Lung (tissue), 12 donors: Measurements from ENCODE around the gene ZFAND4. TPM values are rescaled to one million over a fixed set of nuclear protein-coding genes. Genes with fewer than 3 reads are reported as not detected.

ENCODE experiments used
- ATAC-seq: fragments of 200-7000 bp; cut with Tn5 transposase; one replicate; pipeline ENCODE4 v1.9.1; 2020; ENCODE audit warnings: moderate number of reproducible peaks; ENCODE audit not compliant: insufficient read depth, low FRiP score
- DNase-seq, 3 donors: peaks; one replicate each; pipeline ENCODE4 v3.0.0-alpha.2; 2013 to 2017
- H3K27ac ChIP-seq, 2 donors: one replicate each; pipeline ENCODE4 v1.5.1; 2013; ENCODE audit warnings: mild to moderate bottlenecking in 2 of 2, moderate library complexity in 2 of 2, control low read depth in 1 of 2, inconsistent platforms in 1 of 2, low read depth in 1 of 2, low read length in 1 of 2
- H3K27me3 ChIP-seq, 3 donors: one replicate each; pipeline ENCODE4 v1.5.1; 2013; ENCODE audit warnings: low read length in 2 of 3; ENCODE audit not compliant: control insufficient read depth in 3 of 3, insufficient read depth in 3 of 3
- H3K36me3 ChIP-seq, 4 donors: one replicate each; pipeline ENCODE4 v1.5.1; 2013; ENCODE audit warnings: low read length in 4 of 4, mild to moderate bottlenecking in 1 of 4, moderate library complexity in 1 of 4; ENCODE audit not compliant: control insufficient read depth in 4 of 4, insufficient read depth in 4 of 4
- H3K4me1 ChIP-seq, 5 donors: one replicate each; pipeline ENCODE4 v1.5.1; 2013; ENCODE audit warnings: low read length in 5 of 5, mild to moderate bottlenecking in 2 of 5, moderate library complexity in 1 of 5; ENCODE audit not compliant: control insufficient read depth in 5 of 5, insufficient read depth in 5 of 5
- H3K4me3 ChIP-seq: one replicate; pipeline ENCODE4 v1.5.1; 2013; ENCODE audit warnings: mild to moderate bottlenecking, control low read depth, moderate library complexity
- H3K9ac ChIP-seq, 2 donors: one replicate each; pipeline ENCODE4 v1.5.1; 2013; ENCODE audit warnings: low read length in 2 of 2, control low read depth in 1 of 2; ENCODE audit not compliant: insufficient read depth in 1 of 2
- H3K9me3 ChIP-seq, 4 donors: one replicate each; pipeline ENCODE4 v1.5.1; 2013; ENCODE audit warnings: low read length in 3 of 4, mild to moderate bottlenecking in 1 of 4, moderate library complexity in 1 of 4; ENCODE audit not compliant: control insufficient read depth in 4 of 4, insufficient read depth in 3 of 4
- WGBS, 2 donors: extraction: QIAGEN DNeasy Blood & Tissue Kit; methylation state at CpG; one replicate each; pipeline ENCODE4 v1.1.7; 2013; 5-methylcytosine and 5-hydroxymethylcytosine counted together
- polyA plus RNA-seq, 2 donors: library from polyadenylated mRNA; stranded (reverse); fragments of 200-250 nt; gene quantifications; one replicate each; pipeline ENCODE4 v1.2.1, GENCODE V29; 2013
- total RNA-seq, 2 donors: library from RNA; depleted of rRNA in 1 of 2; stranded (reverse); fragments of >200 nt in 1 of 2; gene quantifications; one replicate each; pipeline ENCODE4 v1.2.1, GENCODE V29; 2014 to 2021
- TF ChIP-seq, protein P1 (sequence below): IDR thresholded peaks from 2 replicates; pipeline ENCODE4 v1.5.1; 2012; ENCODE audit warnings: mild to moderate bottlenecking; ENCODE audit errors: control extremely low read depth, extremely low read depth
- donor health status: control.
- donor health status: control.
- donor health status: Bipolar disorder and iron deficiency.
- donor health status: healthy.
- donor health status: DM: yes; HTN: yes; CAD: no.

The ZFAND4 gene
- total and polyA plus RNA-seq, 4 donors = 4.4 to 19.1 (median 11.5) TPM

DNA sequence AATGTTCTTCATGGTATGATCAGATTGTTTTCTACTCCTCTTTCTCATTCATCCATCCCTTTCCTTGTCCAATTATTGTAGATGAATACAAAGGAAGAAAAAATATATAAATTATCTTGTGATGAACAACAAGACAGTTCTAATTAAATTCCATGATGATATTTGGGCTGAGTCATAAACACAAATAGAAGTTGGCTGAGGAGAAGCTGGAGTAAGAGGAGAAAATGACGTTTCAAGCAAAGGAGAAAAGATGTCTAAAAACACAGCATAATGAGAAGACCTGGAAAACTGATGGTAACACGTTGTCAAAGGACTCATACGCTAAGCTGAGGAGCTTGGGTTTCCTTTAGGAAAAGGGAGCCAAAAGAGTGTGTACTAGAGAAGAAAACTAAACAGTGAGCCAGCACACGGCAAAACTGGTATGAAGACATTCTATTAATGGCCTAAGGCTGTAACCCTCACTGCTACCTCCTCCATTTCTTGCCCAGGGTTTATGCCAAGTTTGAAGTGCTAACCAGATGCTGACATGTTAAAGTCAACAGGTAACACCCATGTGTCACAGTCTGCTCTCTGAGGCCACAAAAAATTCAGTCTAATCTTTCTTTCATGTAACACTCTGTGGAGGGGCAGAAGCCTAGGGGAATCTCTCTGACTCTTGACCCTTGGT is 26.1 kb downstream of the ZFAND4 start:
- Histone ChIP-seq H3K4me1 (no peaks in the 10 kb centered on the region), H3K9ac (no peak overlapping the region), H3K27ac (peak overlapping the region in 1 of 2 donors; percentile 60), H3K36me3 (peaks cover 2 to 8% (median 5%) of the 10 kb centered on the region in 4 donors), H3K9me3 (no peaks in the 10 kb centered on the region), H3K4me3 (no peak overlapping the region), H3K27me3 (no peaks in the 10 kb centered on the region)
- 80 to 90% methylated on average over 4 of the region's 4 CpGs for WGBS, 2 donors
- ATAC-seq = no peak
- no peak for DNase-seq
- TF ChIP-seq, protein P1, sequence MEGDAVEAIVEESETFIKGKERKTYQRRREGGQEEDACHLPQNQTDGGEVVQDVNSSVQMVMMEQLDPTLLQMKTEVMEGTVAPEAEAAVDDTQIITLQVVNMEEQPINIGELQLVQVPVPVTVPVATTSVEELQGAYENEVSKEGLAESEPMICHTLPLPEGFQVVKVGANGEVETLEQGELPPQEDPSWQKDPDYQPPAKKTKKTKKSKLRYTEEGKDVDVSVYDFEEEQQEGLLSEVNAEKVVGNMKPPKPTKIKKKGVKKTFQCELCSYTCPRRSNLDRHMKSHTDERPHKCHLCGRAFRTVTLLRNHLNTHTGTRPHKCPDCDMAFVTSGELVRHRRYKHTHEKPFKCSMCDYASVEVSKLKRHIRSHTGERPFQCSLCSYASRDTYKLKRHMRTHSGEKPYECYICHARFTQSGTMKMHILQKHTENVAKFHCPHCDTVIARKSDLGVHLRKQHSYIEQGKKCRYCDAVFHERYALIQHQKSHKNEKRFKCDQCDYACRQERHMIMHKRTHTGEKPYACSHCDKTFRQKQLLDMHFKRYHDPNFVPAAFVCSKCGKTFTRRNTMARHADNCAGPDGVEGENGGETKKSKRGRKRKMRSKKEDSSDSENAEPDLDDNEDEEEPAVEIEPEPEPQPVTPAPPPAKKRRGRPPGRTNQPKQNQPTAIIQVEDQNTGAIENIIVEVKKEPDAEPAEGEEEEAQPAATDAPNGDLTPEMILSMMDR = no peak

DNA sequence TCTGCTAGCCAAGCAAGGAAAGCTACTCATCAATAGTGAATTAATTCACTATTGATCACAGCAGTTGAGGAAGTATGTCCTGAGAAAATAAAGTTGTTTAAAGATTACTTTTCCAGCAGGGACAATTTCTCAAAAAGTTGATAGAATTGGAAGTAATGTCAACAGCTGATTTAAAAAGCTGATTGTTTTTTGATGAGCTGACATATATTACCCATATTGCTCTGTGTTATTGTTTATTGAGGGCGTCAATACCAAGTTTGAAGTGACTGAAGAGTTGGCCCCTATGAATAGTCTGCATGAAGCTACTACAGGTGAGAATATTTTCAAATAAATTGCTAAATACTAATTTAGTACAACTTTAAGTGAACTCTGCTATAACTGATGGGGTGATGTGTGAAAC is 28.0 kb downstream of the ZFAND4 start:
- 95 to 97% methylated on average over 1 of the region's 1 CpG for WGBS, 2 donors
- DNase-seq (no peak), ATAC-seq (no peak)
- no peaks in the 10 kb centered on the region for H3K9me3 ChIP-seq
- no peak overlapping the region for H3K4me3 ChIP-seq
- no peak overlapping the region for H3K27ac ChIP-seq
- TF ChIP-seq, protein P1 = no peak
- no peak overlapping the region for H3K9ac ChIP-seq
- H3K4me1 ChIP-seq = no peaks in the 10 kb centered on the region
- H3K36me3 ChIP-seq = peaks cover 3 to 8% (median 4%) of the 10 kb centered on the region in 4 donors
- H3K27me3 ChIP-seq = no peaks in the 10 kb centered on the region

DNA sequence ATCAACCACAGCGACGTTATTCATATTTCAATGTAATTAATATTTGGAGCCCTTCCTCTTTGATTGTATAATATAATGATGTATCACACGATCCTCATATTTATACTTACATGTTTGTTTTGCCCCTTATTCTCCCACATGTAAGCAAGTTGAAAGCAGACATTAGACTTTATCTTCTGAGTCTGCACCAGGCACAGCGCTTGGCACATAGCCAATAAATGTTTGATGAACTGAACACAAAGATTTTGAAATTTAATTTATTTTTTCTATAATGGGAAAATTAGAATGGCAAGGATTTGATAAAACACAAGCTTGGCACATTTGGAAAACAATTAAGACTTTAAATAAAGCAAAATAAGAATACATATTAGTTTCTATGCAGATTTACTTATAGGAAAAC is 31.6 kb downstream of the ZFAND4 start:
- ATAC-seq (no peak), DNase-seq (peak in 2 of 3 donors; percentile 1 to 4)
- H3K9me3 ChIP-seq = no peaks in the 10 kb centered on the region
- H3K36me3 ChIP-seq = peaks cover 0 to 9% (median 3%) of the 10 kb centered on the region in 4 donors
- no peak overlapping the region for H3K27ac ChIP-seq
- WGBS, 2 donors = 91 to 92% methylated on average over 4 of the region's 4 CpGs
- H3K27me3 ChIP-seq = no peaks in the 10 kb centered on the region
- no peak overlapping the region for H3K4me3 ChIP-seq
- TF ChIP-seq, protein P1 = no peak
- H3K9ac ChIP-seq = no peak overlapping the region
- no peaks in the 10 kb centered on the region for H3K4me1 ChIP-seq

GRCh38 chr10:45640049-45640448 is 32.5 kb downstream of the ZFAND4 start:
- ATAC-seq (no peak), DNase-seq (no peak)
- Histone ChIP-seq H3K4me1 (no peaks in the 10 kb centered on the region), H3K9ac (no peak overlapping the region), H3K27me3 (no peaks in the 10 kb centered on the region), H3K36me3 (peaks cover 0 to 9% (median 3%) of the 10 kb centered on the region in 4 donors), H3K9me3 (no peaks in the 10 kb centered on the region), H3K4me3 (no peak overlapping the region), H3K27ac (no peak overlapping the region)
- 87 to 91% methylated on average over 1 of the region's 1 CpG for WGBS, 2 donors
- TF ChIP-seq, protein P1 = no peak
